ENCODE measurements around the gene RRM2.

RRM2 gene

DNA sequence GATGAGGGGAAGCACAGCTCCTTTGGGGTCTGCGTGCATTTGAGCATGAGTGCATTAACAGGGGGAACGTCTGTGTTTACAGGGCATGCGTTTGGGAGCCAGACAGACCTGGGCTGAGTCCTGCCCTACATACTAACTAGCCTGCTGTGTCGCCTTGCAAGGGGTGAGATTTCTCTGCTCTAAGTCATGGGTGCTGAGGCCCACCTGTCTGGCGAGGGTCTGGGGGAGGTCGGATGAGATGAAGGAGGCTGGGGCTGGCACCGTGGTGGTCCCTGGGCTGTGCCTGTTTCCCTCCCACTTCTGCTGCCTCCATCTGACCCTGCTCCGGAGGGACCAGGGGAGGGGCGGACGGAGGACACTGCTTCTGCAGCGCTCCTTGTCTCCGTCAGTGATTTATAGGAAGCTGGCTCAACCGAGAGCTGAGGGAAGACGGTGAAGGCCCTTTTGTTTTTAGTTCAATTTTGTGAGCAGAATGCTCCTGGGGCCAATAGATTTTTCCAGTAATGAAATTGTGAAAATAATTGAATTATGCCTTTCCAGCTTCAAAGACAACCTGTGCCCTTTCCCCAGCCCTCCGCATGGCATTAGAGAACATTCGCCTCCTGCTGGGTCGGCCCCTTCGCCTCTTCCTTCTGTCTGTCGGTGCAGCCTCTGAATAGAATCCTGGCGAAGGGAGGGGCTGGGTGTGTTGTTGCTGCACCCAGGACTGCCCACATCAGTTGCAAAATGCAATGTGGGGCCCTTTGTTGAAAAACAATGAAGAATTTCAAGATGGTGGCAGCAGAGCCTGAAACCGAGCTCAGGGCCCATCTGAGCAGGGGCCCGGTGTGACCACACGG is 49.7 kb downstream of the RRM2 start:
- no peak for DNase-seq (ENCODE audit: low read depth)

DNA sequence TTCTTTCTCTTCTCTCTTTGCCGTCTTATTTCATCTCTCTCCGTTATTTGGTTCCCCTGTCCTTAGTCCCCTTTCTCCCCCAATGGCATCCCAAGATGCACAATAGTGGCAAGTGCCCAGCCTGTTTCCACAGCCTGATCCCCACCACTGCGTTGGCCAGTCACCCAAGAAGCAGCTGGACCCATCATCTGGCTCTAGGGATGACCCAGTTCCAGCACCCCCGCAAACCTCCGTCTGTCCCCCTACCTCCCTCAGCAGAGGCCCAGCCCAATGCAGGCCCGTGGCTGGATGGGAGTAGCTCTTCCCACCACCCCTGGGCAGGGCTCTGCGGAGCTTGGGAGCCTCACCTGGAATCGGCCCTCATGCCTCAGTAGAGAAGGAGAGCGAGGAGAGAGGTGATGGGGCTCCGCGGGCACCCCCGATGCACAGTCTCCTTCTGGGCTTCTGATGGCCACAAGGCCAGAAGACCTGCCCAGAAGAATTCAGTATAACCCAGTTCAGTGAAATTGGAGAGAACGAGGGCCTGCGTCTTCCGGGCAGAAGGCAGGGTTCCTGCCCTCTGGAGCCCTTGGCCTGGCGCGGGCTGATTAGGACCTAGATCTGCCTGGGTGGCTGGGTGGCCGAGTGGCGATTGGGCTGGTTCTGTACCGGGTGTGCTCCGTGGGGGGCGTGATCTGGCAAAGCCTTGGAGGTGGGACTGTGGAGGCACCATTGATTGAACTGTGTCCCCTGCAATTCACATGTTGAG is 50.9 kb downstream of the RRM2 start:
- DNase-seq (ENCODE audit: low read depth): no peak

DNA sequence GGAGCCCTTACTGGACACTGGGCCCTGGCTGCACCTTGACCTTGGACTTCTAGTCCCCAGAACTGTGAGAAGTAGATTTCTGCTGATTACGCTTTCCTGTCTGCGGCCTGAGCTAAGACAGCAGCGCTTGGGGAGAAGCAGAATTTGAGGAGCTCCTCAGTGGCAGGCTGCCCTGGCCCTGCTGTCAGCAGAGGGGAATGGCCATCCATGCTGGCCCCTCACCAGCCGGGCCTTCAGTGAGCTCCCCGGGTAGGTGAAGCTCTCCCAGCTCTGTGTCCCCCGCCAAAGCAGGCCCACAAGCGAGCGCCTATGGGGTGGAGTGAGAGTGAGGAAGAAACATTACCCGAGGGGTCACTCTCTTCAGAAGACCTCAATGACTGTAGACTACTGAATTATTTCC is 51.6 kb downstream of the RRM2 start:
- no peak for DNase-seq (ENCODE audit: low read depth)

DNA sequence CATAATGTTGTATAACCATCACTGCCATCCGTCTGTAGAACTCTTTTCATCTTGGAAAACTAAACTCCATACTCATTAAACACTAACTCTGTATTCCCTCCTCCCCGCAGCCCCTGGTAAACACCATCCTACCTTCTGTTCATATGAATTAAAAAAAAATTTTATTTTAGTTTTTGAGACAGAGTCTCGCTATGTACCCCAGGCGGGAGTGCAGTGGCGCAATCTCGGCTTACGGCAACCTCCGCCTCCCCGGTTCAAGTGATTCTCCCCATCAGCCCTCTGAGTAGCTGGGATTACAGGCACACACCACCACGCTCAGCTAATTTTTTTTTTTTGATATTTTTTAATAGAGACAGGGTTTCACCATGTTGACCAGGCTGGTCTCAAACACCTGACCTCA is 52.9 kb downstream of the RRM2 start:
- no peak for DNase-seq (ENCODE audit: low read depth)

DNA sequence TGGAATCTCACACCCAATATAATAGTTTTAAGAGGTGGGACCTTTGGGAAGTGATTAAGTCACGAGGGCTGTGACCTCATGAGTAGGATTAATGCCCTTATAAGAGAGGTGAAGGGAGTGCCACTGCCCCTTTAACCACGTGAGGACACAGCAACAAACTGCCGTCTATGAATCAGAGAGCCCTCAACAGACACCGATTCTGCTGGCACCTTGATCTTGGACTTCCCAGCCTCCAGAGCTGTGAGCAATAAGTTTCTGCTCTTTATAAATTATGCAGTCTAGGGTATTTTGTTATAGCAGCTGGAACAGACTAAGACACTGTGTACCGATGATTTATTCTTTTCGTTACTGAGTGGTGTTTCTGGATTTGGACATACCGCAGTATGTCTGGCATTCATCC is 56.2 kb downstream of the RRM2 start:
- DNase-seq (ENCODE audit: low read depth): no peak

DNA sequence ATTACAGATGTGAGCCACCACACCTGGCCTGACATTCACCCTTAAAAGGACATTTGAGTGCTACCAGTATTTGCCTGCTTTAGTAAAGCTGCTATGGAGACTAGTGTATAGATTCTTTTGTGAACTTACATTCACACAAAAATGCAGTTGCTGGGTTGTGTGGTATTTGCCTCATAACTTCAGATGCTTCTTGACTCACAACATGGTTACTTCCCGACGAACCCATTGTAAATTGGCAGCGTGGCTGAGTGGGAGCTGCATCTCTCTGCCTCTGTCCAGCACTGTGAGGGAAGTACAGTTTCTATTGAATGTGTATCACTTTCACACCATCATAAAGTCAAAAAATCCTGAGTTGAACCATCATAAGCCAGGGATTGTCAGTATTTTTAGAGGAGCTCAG is 56.9 kb downstream of the RRM2 start:
- DNase-seq (ENCODE audit: low read depth): no peak

DNA sequence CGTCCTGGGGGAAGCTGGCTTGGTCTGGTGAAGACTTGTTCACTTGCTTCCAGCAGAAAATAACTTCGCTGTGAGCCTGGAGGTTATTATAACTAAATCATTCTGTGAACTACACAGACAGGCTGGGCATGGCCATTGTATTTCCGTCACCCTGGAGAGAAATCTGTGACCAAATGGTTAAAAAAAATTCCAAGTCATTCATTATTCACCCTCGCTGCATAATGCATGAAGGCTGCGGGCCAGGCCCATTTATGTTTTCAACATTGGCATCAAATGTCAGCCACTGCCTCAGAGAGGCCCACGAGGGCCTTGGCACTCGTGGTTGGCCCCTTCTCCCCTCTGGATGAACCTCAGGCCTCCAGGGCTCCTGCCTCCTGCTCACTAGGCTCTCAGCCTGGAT is 57.7 kb downstream of the RRM2 start:
- DNase-seq (ENCODE audit: low read depth): no peak

Measured in stimulated activated CD8-positive, alpha-beta memory T cell treated with anti-CD3 and anti-CD28 coated beads, Interleukin-15, amount 100 ng/mL, for 24 hours (primary cell).